ENCODE results near the gene AP1G1. TPM values are rescaled to one million over a fixed set of nuclear protein-coding genes. Genes with fewer than 3 reads are reported as not detected.
"Not testable (repeated sequence)": the region's sequence is repeated elsewhere in the genome, so short reads cannot be mapped to it uniquely, and the experiment has no call there.

AP1G1 gene
- total RNA-seq, 1 donor from 2014 or later = 28.1 TPM

DNA sequence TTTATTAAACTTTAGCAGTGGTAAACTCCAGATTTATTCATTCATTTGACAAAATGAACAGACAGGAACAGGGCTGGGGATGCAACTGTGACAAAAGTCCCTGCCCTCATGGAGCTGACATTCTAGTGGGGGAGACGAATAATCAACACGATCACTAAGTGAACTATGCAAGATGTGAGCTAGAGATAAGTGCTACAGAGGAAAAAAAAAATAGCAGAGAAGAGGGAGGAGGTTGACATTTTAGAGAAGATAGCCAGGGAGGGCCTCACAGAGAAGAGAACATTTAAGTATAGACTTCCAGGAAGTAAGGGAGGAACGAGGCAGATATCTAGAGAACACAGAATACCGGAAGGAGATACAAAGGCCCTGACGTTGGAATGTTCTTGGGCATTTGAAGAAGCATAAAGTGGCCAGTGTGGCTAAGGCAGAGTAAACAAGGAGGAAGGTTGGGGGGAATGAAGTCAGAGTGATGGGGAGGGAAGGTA lies 17.9 kb upstream of the AP1G1 start:
- no peak for DNase-seq (ENCODE audit: missing footprints)
- no peak for ATAC-seq
- intact Hi-C loops (cut with DNase I) = no loop called here

DNA sequence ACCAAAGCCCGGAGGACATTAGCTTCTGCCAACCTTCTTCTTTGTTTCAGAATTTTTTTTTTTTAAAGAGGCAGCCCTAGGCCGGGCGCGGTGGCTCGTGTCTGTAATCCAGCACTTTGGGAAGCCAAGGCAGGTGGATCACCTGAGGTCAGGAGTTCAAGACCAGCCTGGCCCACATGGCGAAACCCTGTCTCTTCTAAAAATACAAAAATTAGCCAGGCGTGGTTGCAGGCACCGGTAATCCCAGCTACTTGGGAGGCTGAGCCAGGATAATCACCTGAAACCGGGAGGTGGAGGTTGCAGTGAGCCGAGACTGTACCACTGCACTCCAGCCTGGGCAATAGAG lies 8.5 kb upstream of the AP1G1 start:
- intact Hi-C loops (cut with DNase I); ATAC-seq; DNase-seq (ENCODE audit: missing footprints): not testable (repeated sequence)

DNA sequence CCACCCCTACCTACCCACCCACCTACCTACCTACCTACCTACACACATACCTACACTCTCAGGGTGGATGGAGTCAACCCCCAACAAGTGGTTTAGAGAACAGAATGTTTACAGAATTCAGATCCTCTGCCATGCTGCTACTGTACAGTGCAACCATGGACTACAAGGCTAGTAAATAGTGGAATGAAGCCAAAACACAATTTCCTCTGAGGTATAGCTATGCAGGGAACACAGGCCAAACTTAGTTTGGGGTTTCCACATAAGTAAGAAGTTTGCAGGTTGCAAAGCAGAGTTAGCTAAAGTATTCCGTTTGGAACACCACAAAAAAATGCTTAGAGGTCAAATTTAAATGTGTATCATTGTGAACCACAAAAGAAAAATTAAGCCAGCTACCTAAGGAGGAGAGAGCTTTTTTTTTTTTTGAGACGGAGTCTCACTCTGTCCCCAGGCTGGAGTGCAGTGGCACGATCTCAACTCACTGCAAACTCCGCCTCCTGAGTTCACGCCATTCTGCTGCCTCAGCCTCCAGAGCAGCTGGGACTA lies 2.7 kb upstream of the AP1G1 start:
- intact Hi-C loops (cut with DNase I) = no loop called here
- DNase-seq (ENCODE audit: missing footprints) = no peak

DNA sequence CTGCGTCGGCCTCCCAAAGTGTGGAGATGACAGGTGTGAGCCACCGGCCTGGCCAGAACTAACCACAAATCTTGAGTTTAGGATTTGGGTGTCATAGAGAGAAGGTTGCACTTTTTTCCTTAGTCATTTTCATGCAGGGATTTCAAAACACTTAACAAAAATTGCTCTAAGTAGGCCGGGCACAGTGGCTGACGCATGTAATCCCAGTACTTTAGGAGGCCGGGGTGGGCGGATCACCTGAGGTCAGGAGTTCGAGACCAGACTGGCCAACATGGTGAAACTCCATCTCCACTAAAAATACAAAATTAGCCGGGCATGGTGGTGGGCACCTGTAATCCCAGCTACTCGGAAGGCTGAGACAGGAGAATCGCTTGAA lies 1.5 kb upstream of the AP1G1 start:
- peak; percentile 74 for DNase-seq (ENCODE audit: missing footprints)
- intact Hi-C loops (cut with DNase I); ATAC-seq: not testable (repeated sequence)

More for the DNA sequence above, 2.7 kb upstream of the AP1G1 start:
- ATAC-seq = no peak

DNA sequence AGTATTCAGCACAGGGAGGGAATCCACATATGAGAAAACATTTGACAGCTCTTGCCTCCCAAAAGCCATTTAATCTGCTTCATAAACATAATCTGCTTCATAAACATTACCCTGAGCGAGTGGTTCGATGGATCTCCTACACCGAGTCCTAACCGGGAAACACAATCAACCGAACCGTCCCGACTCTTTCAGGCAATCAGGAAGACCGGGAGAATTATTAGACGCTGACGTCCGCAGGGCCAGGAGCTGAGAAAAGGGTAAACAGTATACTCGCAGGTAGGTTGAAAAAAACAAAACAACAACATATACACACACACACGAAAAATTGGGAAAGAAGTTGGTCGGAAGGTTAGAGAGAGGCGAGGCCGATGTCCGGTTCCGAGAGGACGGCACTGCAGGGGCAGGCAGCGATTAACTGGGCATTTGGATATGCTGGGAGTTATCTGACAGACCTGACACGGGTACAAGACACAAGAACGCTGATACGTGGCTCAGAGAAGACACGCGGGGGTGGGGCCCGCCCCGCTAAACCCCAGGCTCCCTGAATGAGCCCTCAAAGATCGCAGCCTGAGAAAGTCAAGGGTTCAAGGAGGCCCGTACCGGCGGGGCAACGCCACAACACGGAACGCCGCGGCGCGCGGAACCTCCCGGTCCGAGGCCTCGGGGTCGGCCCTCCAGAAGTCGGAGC lies 585 bp downstream of the AP1G1 start:
- intact Hi-C loops (cut with DNase I) = loop anchor here (1.0 to 2.0 kb wide), 2 partner anchors 37 to 87 kb away; partner anchors contain the start of genes ATXN1L and IST1

DNA sequence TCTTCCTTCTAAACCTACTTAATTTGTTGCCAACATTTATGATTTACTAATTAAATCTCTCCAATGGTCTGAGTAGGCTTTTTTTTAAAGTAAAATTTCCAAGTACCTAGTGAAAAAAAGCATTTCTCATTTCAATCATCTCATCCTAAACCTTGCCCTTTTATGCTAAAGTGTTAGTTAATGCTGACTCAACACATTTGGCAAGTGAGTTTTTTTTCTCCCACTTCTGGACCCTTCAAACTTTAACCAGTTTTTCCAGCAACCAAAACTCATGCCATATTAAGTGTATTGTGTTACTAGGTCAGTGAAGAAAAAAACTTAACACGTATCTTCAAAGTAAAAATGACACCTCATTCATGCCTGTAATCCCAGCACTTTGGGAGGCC lies 5.3 kb downstream of the AP1G1 start:
- intact Hi-C loops (cut with DNase I) = no loop called here
- DNase-seq (ENCODE audit: missing footprints) = no peak
- no peak for ATAC-seq

More for the DNA sequence above, 585 bp downstream of the AP1G1 start:
- no peak for DNase-seq (ENCODE audit: missing footprints)
- peak; percentile 35 for ATAC-seq

DNA sequence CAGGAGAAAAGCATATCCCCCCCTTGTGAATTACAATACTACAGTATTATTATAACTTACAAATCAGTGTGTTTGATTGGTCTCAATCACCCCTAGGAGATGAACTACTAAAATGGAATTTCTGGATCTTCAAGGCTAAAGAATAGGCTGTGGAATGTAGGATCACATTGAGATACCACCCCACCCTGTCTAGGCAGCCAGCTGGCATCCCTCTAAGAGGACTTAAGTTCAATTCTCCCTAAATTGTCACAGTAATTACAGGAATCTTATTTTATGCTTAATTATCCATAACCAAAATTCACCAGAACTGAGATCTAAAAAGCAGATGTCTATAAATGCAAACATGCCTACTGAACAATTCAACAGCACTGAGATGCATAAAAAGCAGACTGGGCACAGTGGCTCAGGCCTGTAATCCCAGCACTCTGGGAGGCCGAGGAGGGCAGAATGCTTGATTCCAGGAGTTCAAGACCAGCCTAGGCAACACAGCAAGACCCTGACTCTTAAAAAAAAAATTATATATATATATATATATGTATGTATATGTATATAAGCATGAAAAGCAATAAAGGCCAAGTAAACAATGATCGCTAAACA lies 12.0 kb downstream of the AP1G1 start:
- ATAC-seq (no peak), DNase-seq (ENCODE audit: missing footprints) (no peak)
- intact Hi-C loops (cut with DNase I) = no loop called here

DNA sequence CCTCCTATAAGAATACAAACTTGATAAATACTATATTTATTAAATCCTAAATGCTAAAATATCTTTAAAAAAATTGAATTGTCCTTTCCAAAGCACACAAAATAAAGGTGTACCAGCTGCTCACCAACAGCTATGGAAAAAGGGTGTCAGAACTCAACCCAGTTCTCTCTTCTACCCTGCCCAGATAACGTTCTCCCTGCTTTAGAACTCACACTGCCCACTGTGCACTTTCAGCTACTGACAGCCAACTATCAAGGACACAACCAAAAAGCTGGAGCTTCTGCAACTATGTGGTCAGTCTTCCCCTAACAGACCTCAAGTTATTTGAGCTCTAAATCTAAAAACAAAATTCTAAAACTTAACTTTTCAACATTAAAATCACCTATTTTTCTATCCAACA lies 13.7 kb downstream of the AP1G1 start:
- ATAC-seq (peak; percentile 48), DNase-seq (ENCODE audit: missing footprints) (no peak)
- intact Hi-C loops (cut with DNase I) = no loop called here

DNA sequence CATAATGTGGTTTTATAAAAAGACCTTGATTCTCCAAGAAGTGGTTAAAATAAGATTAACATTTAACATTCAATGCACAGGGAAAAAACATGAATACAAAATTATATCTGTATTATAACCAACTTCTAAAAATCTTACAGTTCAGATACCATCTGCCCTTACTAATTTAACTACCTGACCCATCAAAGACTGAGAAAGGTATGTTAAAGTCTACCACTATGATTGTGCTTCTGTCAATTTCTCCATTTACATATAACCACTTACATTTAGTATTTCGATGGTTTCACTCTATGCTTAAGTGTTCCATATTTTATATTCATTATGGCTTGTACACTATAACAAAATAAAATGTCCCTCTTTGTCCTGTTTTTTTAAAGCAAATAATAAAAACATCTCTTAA lies 14.6 kb downstream of the AP1G1 start:
- DNase-seq (ENCODE audit: missing footprints) (no peak), ATAC-seq (no peak)
- intact Hi-C loops (cut with DNase I) = no loop called here

DNA sequence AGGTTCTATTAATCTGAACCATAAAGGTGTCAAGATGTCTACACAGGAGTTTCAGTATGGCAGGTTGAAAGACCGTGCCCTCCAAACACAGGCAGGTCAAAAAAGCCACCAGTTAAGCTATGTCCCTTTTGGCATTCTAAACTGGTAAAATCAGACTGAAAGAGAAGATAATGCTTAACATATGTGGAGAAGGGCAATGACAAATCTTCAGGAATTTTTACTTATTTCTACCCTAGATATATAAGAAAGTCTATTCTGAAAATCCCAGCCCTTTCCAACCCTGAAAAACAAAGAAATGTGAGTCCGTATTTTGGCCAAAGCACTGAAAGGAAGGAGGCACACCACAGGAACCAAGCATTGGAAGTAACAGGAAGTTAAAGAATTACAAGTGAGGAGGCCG lies 16.5 kb downstream of the AP1G1 start:
- ATAC-seq (no peak), DNase-seq (ENCODE audit: missing footprints) (no peak)
- intact Hi-C loops (cut with DNase I) = no loop called here

DNA sequence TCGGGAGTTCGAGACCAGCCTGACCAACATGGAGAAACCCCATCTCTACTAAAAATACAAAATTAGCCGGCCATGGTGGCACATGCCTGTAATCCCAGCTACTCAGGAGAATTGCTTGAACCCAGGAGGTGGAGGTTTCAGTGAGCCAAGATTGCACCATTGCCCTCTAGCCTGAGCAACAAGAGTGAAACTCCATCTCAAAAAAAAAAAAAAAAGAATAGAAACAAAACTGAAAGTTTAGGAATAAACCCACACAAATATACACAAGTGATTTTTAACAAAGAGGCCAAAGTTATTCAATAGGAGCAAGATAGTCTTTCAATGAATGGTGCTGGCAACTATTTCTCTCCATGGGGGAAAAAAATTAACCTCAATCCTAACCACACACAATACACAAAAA lies 18.3 kb downstream of the AP1G1 start:
- ATAC-seq; intact Hi-C loops (cut with DNase I); DNase-seq (ENCODE audit: missing footprints): not testable (repeated sequence)

DNA sequence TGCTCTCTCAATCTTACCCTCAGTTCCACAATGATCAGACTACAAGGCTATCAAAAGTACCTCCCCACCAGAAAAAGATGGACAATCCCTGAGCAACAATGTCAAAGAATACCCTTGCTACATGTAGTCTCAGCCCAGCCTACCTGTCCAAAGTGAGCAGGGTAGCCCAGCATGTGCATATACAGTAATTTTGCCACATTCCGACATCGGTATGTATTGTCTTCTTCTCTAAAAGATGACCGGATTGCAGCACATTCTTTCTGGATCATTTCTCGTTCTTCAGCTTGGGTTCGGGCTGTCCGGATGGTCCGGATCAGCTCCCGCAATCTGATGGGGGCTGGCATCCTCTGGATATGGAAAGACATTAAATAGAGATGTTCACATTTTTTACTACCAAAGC lies 19.5 kb downstream of the AP1G1 start:
- DNase-seq (ENCODE audit: missing footprints) = no peak
- intact Hi-C loops (cut with DNase I) = no loop called here
- no peak for ATAC-seq

DNA sequence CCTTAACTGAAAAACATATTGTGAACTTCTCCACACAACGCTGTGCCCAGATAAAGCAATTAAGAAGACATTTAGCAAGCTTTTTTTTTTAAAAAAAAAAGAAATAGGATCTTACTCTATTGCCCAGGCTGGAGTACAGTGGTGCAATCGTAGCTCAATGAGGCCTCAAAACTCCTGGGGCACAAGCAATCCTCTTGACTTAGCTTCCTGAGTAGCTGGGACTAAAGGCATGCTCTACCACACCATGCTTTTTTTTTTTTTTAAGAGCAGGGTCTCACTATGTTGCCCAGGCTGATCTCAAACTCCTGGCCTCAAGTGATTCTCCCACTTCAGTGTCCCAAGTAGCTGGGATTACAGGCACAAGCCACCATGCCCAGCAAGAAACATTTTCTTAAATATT lies 20.1 kb downstream of the AP1G1 start:
- intact Hi-C loops (cut with DNase I) = no loop called here
- DNase-seq (ENCODE audit: missing footprints) (no peak), ATAC-seq (no peak)

DNA sequence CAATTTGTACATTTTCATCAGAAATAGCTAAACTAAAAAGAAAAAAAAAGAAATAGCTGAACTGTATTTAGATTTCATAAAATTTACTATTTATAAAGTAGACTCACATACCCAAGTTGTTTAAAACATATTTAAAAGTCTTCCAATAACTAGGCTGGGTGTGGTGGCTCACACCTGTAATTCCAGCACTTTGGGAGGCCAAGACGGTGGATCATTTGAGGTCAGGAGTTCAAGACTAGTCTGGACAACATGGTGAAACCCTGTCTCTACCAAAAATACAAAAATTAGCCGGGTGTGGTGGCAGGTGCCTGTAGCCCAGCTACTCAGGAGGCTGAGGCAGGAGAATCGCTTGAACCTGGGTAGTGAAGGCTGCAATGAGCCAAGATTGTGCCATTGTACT lies 23.5 kb downstream of the AP1G1 start:
- ATAC-seq; DNase-seq (ENCODE audit: missing footprints); intact Hi-C loops (cut with DNase I): not testable (repeated sequence)

DNA sequence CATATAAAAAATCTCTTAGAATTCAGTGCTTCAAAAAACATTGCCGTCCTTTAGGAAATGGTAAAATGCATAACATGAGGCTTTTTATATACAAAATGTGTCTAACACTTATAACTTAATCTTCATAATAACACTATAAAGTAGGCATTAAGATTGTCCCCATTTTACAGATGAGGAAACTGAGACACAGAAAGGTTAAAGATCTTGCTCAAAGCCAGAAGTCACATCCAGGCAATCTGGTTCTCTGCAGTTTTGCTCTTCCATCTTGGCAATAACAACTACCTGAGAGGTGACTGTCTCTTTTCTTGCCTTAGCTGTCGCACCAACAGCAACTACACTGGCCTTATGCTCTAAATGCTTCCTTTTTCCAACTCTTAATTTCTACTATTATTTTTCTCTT lies 24.5 kb downstream of the AP1G1 start:
- DNase-seq (ENCODE audit: missing footprints) (no peak), ATAC-seq (no peak)
- intact Hi-C loops (cut with DNase I) = no loop called here

DNA sequence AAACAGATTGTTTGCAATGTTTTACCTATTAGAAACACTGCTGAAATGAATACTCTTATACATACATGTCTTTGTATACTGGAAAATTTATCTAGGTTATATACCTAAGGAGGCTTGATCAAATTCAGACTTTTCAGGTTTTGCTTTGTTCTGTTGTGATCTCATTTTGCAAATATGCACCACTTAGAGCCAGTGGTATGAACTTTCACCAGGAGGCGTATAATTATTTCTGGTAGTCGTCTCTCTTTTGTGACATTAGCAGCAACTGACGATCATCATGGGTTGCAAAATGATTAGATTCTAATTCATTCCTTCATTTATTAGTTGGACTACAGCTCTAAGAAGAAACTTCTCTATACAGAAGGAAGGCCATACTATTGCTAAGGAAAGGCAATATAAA lies 26.9 kb downstream of the AP1G1 start:
- DNase-seq (ENCODE audit: missing footprints) = no peak
- no peak for ATAC-seq
- intact Hi-C loops (cut with DNase I) = no loop called here

DNA sequence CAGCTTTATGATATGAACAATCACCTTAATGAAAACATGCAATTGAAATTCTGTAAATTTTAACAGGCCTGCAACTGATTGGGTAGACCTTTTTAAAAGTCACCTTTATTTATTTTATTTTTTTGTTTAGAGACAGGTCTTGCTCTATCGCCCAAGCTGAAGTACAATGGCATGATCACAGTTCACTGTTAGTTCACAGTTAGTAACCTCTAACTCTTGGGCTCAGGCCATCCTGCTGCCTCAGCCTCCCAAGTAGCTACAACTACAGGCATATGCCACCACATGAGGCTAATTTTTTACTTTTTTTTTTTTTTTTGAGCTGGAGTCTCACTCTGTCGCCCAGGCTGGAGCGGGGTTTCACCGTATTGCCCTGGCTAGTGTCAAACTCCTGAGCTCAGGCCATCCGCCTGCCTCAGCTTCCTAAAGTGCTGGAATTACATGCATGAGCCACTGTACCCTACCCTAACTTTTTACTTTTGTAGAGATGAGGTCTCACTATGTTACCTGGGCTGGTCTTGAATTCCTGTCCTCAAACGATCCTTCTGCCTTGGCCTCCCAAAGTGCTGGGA lies 28.0 kb downstream of the AP1G1 start:
- ATAC-seq = no peak
- DNase-seq (ENCODE audit: missing footprints) = no peak
- intact Hi-C loops (cut with DNase I) = no loop called here

DNA sequence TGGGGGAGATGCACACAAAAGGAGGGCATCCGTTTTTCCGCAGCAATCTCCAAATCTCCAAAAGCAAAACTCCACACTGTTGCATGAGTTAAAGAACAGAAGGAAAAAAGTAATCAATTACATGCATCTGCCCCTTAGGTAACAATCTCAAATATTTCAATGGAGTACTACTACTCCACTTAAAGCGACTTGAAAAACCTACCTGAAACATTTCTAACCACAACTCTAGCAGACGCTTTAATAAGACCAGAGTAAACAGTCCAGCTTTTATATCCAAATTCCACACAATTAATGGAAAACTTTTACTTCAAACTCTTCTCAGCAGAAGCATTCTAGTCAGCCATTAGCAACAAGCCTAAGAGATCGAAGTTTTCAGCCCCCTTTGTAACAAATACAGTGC lies 29.9 kb downstream of the AP1G1 start:
- DNase-seq (ENCODE audit: missing footprints) = no peak
- no peak for ATAC-seq
- intact Hi-C loops (cut with DNase I) = no loop called here

DNA sequence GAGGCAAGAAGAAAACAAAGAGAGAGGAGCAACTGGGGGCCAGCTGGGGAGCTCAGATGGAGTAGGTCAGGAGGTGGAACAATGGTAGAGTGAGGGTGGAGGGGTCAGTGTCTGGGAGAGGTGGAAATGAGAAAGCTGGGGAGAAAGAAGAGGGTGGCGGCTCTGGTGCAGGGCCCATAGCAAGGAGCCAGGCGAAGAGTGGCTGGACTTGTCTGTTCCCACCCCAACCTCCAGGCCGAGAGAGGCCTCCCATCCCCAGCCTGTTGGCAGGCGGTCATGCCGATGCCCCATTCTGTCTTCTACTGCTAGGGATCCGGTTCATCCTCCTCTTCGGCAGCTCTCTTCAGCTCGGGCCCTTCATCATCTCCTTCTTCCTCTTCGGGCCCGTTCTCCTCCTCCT lies 31.3 kb downstream of the AP1G1 start:
- no peak for ATAC-seq
- intact Hi-C loops (cut with DNase I) = no loop called here

DNA sequence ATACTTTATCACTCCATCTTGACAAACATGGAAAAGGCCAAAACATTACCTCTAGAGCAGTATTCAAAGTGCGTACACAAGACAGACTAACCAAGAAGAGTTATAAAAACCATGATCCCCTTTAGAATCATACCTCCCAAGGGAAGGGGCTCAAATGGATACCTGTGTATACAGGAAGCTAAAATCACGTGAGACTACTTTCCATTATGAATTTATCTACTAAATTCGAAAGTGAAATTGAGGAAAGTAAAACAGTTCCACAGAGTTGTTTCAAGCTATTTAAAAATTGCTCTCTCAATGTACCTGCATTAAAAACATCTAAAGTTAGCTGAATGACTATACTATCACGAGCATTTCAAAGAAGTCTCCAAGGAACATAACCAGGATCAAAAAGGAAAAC lies 32.7 kb downstream of the AP1G1 start:
- intact Hi-C loops (cut with DNase I) = no loop called here
- DNase-seq (ENCODE audit: missing footprints) = no peak
- ATAC-seq = no peak

More for the DNA sequence above, 31.3 kb downstream of the AP1G1 start:
- DNase-seq (ENCODE audit: missing footprints) = no peak
